Measurements from ENCODE around the gene JAZF1. TPM values are rescaled to one million over a fixed set of nuclear protein-coding genes. Genes with fewer than 3 reads are reported as not detected.

JAZF1 gene
- polyA plus RNA-seq, 1 experiment, result 18.0 TPM

DNA sequence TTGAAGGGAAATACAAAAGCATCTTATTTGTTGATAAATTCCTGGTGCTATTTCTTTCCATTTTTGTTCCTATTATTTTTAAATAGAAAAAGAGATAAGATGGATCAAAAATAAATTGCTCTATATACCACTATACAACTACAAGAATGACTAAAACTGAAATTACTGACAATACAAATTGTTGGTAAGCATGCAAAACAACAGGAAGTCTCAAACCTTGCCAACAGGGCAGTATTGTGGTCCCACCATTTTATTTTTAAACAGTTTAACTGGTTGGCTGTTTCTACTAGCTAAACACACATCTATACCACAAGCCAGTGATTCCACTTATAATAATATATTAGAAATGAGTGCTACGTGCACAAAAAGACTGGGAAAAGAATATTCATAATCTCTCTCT is 213.0 kb downstream of the JAZF1 start:
- no peak overlapping the region for H3K27ac ChIP-seq (ENCODE audit: low read depth, low read length)
- CTCF ChIA-PET, result interaction anchor here (0.9 kb wide), 1 partner anchor 53 kb away, joined by 5 read pairs; no protein-coding TSS in a partner anchor
- no peak for DNase-seq (ENCODE audit: low read depth, low spot score)
- H3K27me3 ChIP-seq (ENCODE audit: control insufficient read depth, insufficient read depth, low read length), result no peaks in the 10 kb centered on the region
- no peak overlapping the region for H3K4me3 ChIP-seq (ENCODE audit: low read depth, low read length)
- TF ChIP-seq, protein P1, sequence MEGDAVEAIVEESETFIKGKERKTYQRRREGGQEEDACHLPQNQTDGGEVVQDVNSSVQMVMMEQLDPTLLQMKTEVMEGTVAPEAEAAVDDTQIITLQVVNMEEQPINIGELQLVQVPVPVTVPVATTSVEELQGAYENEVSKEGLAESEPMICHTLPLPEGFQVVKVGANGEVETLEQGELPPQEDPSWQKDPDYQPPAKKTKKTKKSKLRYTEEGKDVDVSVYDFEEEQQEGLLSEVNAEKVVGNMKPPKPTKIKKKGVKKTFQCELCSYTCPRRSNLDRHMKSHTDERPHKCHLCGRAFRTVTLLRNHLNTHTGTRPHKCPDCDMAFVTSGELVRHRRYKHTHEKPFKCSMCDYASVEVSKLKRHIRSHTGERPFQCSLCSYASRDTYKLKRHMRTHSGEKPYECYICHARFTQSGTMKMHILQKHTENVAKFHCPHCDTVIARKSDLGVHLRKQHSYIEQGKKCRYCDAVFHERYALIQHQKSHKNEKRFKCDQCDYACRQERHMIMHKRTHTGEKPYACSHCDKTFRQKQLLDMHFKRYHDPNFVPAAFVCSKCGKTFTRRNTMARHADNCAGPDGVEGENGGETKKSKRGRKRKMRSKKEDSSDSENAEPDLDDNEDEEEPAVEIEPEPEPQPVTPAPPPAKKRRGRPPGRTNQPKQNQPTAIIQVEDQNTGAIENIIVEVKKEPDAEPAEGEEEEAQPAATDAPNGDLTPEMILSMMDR (IDR thresholded peaks at IDR 0.05; ENCODE audit: low read depth, low read length), result no peak
- H3K9me3 ChIP-seq (ENCODE audit: control insufficient read depth, insufficient read depth, low read length), result no peaks in the 10 kb centered on the region
- POLR2A ChIA-PET, result no interaction called here

DNA sequence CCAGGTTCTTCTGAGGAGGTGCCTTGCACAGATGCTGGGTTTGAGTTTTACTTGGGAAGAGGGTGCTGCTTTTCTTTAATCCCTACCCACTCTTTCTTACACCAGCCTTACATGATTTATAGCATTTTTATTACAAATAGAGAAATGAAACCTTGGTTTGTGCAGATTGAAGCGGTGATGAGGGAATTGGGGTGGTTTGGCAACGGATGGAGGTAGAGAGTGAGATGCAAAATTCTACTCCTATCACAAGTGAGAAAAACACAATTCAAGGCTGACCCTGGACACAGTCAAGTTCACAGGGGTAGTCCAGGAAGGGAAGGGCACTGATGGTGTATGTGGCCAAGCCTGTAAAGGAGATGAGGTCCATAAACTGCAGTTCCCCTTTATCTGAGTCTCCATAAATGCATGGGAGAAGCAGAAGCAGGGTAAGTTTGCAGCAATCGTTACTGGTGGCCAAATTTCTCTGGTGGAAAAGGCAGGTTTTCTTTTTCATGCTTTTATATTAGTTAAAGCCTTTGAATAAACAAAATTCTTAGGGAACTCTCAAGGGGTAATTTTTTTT is 214.3 kb downstream of the JAZF1 start:
- CTCF ChIA-PET, result no interaction called here
- H3K9me3 ChIP-seq (ENCODE audit: control insufficient read depth, insufficient read depth, low read length), result no peaks in the 10 kb centered on the region
- no peak overlapping the region for H3K4me3 ChIP-seq (ENCODE audit: low read depth, low read length)
- TF ChIP-seq, protein P1 (IDR thresholded peaks at IDR 0.05; ENCODE audit: low read depth, low read length), result no peak
- H3K27me3 ChIP-seq (ENCODE audit: control insufficient read depth, insufficient read depth, low read length), result no peaks in the 10 kb centered on the region
- no peak overlapping the region for H3K27ac ChIP-seq (ENCODE audit: low read depth, low read length)
- POLR2A ChIA-PET, result no interaction called here
- DNase-seq (ENCODE audit: low read depth, low spot score), result no peak

DNA sequence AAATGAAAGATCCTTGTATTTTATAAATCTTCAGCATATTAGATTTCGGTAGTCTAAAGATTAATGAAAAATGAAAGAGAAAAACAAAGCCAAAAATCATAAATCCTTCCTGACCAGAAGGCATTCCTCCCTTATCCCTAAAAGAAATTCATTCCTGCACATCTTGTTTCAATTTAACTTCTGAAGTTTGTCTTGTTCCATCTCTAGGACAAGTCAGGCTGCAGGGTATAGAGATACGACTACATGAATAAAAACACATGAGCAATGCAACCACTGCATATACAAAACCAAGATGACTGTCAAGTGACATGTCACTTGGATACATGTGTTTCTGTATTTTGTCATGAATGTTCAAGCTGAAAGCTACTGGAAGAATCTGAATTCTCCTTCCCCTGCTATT is 214.9 kb downstream of the JAZF1 start:
- no peaks in the 10 kb centered on the region for H3K9me3 ChIP-seq (ENCODE audit: control insufficient read depth, insufficient read depth, low read length)
- no peak for DNase-seq (ENCODE audit: low read depth, low spot score)
- no peaks in the 10 kb centered on the region for H3K27me3 ChIP-seq (ENCODE audit: control insufficient read depth, insufficient read depth, low read length)
- TF ChIP-seq, protein P1 (IDR thresholded peaks at IDR 0.05; ENCODE audit: low read depth, low read length), result no peak
- H3K4me3 ChIP-seq (ENCODE audit: low read depth, low read length), result no peak overlapping the region
- ChIA-PET POLR2A (no interaction called here), CTCF (no interaction called here)
- H3K27ac ChIP-seq (ENCODE audit: low read depth, low read length), result no peak overlapping the region

DNA sequence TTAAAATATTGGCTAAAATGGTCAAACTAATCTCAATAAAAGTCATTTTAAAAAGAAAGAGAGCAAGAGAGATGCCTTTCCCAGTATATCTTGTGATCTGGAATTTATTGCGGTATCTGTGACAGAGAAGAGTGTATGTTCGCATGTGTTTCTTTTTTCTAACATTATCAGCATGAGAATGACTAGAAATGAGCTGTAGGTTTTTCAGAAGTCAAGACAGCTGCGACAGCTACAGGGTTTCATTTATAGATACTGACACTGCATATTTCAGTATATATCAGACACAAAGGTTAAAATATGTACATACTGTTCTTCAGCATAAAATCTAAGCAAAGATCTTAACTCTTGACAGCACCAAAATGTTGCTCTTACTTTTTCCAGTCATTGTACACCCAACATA is 215.8 kb downstream of the JAZF1 start:
- CTCF ChIA-PET, result no interaction called here

DNA sequence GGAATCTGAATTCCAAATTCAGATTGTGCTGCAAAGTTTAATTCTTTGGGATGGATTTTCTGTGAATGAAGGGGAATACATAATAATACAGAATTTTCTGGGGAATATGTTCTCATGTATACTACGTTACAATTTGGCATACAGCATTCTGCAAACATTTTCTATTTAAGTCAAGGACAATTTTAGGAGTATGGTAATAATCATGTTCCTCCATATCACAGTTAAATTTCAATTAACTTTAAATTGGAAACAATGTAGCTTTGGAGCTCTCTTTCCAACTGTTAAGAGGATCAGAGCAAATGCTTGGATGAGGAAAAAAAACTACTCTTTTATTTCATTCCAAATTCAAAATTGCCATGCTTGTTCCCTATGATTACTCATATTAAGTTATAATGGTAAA is 217.5 kb downstream of the JAZF1 start:
- H3K9me3 ChIP-seq (ENCODE audit: control insufficient read depth, insufficient read depth, low read length), result no peaks in the 10 kb centered on the region
- no peak for DNase-seq (ENCODE audit: low read depth, low spot score)
- CTCF ChIA-PET, result interaction anchor here (0.6 to 1.0 kb wide), 2 partner anchors 22 to 117 kb away, joined by 3 to 4 read pairs; no protein-coding TSS in a partner anchor
- H3K27me3 ChIP-seq (ENCODE audit: control insufficient read depth, insufficient read depth, low read length), result no peaks in the 10 kb centered on the region
- POLR2A ChIA-PET, result no interaction called here
- TF ChIP-seq, protein P1 (IDR thresholded peaks at IDR 0.05; ENCODE audit: low read depth, low read length), result no peak
- no peak overlapping the region for H3K4me3 ChIP-seq (ENCODE audit: low read depth, low read length)
- no peak overlapping the region for H3K27ac ChIP-seq (ENCODE audit: low read depth, low read length)

More for the DNA sequence above, 215.8 kb downstream of the JAZF1 start:
- DNase-seq (ENCODE audit: low read depth, low spot score), result no peak
- POLR2A ChIA-PET, result interaction anchor here (0.5 kb wide), 1 partner anchor 126 kb away, joined by 3 read pairs; no protein-coding TSS in a partner anchor
- no peaks in the 10 kb centered on the region for H3K27me3 ChIP-seq (ENCODE audit: control insufficient read depth, insufficient read depth, low read length)
- no peaks in the 10 kb centered on the region for H3K9me3 ChIP-seq (ENCODE audit: control insufficient read depth, insufficient read depth, low read length)
- no peak overlapping the region for H3K4me3 ChIP-seq (ENCODE audit: low read depth, low read length)
- TF ChIP-seq, protein P1 (IDR thresholded peaks at IDR 0.05; ENCODE audit: low read depth, low read length), result no peak
- H3K27ac ChIP-seq (ENCODE audit: low read depth, low read length), result no peak overlapping the region

All from AG04450 (cell line).